ENCODE data around the gene JSRP1.

The JSRP1 gene

GRCh38 chr19:2266183-2266993 lies 10.2 kb upstream of the JSRP1 start:
- DNase-seq = no peak

- no peak for DNase-seq
Measured at GRCh38 chr19:2261438-2262172, 5.4 kb upstream of the JSRP1 start.

GRCh38 chr19:2260341-2260805 lies 4.2 kb upstream of the JSRP1 start:
- DNase-seq = no peak

GRCh38 chr19:2259336-2259735 lies 3.1 kb upstream of the JSRP1 start:
- DNase-seq = no peak

GRCh38 chr19:2255112-2255845 lies 938 bp downstream of the JSRP1 start:
- DNase-seq = no peak

GRCh38 chr19:2254064-2254872 lies 1.9 kb downstream of the JSRP1 start:
- no peak for DNase-seq

- DNase-seq = no peak
Measured at GRCh38 chr19:2253106-2254063, 2.8 kb downstream of the JSRP1 start.

- DNase-seq = no peak
Measured at GRCh38 chr19:2252797-2253105, 3.5 kb downstream of the JSRP1 start.

GRCh38 chr19:2252055-2252796 lies 4.0 kb downstream of the JSRP1 start:
- DNase-seq = no peak

- no peak for DNase-seq
Measured at GRCh38 chr19:2251106-2252054, 4.8 kb downstream of the JSRP1 start.

- no peak for DNase-seq
Measured at GRCh38 chr19:2250766-2251105, 5.5 kb downstream of the JSRP1 start.

GRCh38 chr19:2249880-2250765 lies 6.1 kb downstream of the JSRP1 start:
- DNase-seq = no peak

- no peak for DNase-seq
Measured at GRCh38 chr19:2249010-2249866, 7.0 kb downstream of the JSRP1 start, which contains the start of gene AMH. Gene AMH (plus strand): TSS chr19:2249323. CDS start chr19:2249333, 10 bp downstream.

GRCh38 chr19:2248136-2249009 lies 7.8 kb downstream of the JSRP1 start:
- DNase-seq = no peak

GRCh38 chr19:2247433-2248101 lies 8.7 kb downstream of the JSRP1 start:
- DNase-seq = no peak

GRCh38 chr19:2246801-2247361 lies 9.3 kb downstream of the JSRP1 start:
- DNase-seq = no peak
